HG03354 (cell line): Measurements from ENCODE around the gene NENF.
"Not testable (repeated sequence)": the region's sequence is repeated elsewhere in the genome, so short reads cannot be mapped to it uniquely, and the experiment has no call there.

Experiments
- ATAC-seq: cut with Tn5 transposase; IDR thresholded peaks from one replicate; pipeline ENCODE4 v1.9.1; 2021; ENCODE audit warnings: mild to moderate bottlenecking; ENCODE audit not compliant: unreplicated experiment, poor library complexity, severe bottlenecking

NENF gene

DNA sequence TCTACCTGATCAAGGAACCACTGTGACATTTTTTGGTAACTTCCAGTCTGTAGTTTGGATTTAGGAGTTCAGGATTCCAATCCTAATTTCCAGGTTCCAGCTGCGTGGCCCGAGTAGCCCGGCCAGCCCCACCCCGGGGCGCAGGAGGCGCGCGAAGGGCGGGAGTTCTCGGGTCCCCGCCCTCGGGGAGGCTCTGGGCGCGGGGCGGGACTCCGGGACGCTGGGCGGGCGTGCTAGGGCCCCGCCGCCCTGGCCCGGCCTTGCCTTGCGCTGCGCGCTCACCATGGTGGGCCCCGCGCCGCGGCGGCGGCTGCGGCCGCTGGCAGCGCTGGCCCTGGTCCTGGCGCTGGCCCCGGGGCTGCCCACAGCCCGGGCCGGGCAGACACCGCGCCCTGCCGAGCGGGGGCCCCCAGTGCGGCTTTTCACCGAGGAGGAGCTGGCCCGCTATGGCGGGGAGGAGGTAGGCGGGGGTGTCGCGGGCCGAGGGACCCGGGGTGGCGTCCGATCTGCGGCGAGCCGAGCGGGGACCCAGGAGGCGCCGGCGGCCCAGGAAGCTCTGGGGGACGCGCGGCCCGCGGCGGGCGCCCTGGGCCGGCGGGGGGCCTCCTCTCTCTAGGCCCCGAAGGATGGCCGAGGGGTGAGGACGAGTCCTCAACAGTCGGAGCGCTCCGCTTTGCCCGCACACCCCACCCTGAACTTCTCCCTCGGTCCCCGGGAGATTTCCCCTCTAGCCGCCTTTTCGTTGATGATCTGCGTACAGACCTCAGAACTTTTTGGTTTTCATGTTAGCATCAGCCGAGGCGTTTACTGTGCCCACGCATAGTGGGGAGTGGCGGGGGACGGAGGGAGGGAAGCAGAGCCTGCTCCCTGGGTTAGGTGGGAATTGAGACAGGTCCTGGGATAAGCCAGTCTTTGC lies at the start of gene NENF:
NENF (plus strand) TSS at position 260 of the 916 bp plus-strand sequence; CDS start at position 284, 24 bp downstream.
- peak; percentile 99 for ATAC-seq

DNA sequence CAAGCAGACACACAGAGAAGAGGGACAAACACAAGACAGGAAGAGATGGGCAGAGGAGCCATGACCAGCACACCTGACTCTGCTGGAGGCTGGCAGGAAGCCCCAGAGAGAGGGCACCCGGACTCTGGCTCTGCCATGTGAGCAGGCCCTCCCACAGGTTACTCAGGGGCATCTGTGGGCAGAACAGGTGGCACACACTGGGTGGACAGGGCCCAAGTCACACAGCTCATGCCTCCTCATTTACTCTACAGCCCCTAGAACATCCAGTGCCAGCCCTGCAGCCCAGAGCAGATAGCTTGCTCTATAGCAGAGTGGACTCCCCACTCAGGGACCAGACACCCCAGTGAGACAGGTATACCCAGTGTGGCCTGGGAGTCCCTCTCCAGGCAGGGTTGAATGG lies 46.7 kb upstream of the NENF start:
- no peak for ATAC-seq

DNA sequence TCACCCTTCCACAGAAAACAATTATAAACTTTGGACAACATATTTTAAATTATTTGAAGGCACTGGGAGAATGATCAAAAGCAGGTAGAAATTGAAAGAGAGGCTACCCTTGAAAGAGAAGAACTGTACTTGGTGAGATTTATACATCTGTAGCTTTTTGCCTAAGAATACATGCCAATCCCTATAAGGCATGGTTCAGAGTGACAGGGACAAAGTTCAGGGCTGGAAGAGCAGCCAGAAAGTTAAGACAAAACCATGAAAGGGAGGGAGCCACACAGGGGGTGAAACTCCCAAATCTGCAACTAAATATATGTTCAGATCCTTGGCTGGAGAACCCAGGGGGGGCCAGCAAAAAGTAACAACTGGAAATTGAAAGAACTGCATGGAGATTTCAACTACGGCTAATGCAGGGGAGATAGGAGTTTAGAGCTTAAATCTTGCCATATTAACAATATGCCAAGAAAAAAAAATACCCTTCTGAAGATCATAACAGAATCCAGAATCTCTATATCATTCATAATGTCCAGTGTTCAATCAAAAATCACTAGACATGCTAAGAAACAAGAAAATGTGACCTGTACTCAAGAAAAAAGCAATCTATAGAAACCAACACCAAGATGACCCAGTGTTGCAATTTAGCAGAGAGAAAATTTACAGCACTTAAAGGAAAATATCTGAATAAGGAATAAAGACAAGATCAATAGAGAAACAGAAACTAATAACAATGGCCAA lies 43.6 kb upstream of the NENF start:
- ATAC-seq: no peak

DNA sequence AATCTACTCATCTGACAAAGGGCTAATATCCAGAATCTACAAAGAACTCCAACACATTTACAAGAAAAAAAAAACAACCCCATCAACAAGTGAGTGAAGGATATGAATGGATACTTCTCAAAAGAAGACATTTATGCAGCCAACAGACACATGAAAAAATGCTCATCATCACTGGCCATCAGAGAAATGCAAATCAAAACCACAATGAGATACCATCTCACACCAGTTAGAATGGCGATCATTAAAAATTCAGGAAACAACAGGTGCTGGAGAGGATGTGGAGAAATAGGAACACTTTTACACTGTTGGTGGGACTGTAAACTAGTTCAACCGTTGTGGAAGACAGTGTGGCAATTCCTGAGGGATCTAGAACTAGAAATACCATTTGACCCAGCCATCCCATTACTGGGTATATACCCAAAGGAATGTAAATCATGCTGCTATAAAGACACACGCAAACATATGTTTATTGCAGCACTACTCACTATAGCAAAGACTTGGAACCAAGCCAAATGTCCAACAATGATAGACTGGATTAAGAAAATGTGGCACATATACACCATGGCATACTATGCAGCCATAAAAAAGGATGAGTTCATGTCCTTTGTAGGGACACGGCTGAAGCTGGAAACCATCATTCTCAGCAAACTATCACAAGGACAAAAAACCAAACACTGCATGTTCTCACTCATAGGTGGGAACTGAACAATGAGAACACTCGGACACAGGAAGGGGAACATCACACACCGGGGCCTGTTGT lies 36.9 kb upstream of the NENF start:
- not testable (repeated sequence) for ATAC-seq

DNA sequence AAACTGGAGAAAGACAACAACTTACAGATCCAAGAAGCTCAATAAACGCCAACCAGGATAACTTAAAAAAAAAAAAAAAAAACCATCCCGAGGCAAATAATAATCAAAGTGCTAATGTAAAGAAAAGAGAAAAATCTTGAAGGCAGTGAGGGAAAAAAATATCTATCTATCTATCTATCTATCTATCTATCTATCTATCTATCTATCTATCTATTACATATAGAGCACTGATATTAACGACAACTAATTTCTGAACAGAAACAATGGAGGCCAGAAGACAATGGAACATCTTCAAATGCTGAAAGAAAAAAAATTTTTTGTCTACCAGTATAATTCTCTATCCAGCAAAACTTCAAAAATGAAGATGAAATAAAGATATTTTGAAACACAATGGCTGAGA lies 36.1 kb upstream of the NENF start:
- no peak for ATAC-seq

DNA sequence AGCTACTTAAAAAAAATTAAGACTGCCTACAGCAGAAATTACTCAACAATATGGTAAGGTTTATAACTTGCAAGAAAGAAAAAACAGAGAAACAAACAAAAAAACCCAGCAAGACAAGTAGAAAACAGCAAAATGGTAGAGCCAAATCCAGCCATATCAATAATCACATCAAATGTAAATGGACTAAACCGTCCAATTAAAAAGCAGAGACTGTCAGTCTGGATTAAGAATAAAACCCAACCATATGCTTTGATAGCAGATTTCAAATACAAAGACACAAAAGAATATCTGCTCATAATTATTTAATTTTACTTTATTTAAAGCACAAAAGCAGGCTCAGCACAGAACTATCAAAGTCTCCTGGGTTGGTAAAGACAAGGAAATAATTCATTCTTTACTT lies 35.5 kb upstream of the NENF start:
- ATAC-seq: no peak

DNA sequence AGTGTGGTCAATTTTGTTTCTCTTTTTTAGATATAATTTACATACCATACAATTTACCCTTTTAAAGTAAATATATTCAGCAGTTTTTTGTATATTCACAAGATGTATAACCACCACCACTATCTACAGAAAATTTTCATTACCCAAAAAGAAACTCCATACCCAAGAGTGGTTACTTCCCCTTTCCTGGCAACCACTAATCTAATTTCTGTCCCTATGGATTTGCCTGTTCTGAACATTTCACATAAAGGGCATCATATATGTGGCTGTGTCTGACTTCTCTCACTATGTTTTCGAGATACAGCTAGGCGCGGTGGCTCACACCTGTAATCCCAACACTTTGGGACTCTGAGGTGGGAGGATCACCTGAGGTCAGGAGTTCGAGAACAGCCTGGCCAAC lies 31.7 kb upstream of the NENF start:
- ATAC-seq: no peak

DNA sequence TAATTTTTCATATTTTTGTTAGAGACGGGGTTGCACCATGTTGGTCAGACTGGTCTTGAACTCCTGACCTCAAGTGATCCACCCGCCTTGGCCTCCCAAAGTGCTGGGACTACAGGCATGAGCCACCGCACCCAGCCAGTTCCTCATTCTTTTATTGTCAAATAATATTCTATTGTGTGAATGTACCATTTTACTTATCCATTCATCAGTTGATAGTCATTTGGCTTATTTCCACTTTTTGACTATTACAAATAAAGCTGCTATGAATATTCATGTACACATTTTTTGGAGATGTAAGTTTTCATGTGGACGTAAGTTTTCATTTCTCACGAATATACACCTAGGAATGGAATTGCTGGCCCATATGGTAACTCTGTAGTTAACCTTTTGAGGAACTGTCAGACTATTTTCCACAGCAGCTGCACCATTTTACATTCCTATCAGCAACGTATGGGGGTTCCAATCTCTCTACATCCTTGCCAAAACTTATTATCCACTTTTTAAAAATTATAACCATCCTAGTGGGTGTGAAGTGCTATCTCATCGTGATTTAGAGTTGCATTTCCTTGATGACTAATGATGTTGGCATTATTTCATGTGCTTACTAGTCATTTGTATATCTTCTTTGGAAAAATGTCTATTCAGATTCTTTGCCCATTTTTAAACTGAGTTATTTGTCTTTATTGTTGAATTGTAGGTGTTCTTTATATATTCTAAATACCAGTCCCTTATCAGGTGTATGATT lies 30.7 kb upstream of the NENF start:
- ATAC-seq: no peak

DNA sequence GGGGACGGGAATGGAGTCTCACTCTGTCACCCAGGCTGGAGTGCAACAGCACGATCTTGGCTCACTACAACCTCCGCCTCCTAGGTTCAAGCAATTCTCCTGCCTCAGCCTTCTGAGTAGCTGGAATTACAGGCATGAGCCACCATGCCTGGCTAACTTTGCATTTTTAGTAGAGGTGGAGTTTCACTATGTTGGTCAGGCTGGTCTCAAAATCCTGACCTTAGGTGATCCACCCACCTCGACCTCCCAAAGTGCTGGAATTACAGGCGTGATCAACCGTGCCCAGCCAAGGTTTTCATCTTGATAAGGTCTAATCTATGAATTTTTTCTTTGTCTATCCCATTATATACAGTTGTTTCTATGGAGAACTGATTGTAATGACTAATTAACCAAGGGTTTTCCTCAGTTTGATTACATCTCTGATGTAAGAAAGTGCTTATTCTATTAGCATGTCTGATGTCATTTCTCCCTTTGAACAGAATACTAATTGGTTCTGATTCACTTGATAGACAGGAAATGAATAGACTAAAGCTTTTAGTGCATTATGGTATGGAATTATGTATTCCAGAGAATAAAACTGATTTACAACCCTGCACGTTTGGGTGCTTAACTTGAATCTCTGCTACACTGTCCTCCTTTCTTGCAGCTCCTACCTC lies 29.9 kb upstream of the NENF start:
- ATAC-seq: no peak

DNA sequence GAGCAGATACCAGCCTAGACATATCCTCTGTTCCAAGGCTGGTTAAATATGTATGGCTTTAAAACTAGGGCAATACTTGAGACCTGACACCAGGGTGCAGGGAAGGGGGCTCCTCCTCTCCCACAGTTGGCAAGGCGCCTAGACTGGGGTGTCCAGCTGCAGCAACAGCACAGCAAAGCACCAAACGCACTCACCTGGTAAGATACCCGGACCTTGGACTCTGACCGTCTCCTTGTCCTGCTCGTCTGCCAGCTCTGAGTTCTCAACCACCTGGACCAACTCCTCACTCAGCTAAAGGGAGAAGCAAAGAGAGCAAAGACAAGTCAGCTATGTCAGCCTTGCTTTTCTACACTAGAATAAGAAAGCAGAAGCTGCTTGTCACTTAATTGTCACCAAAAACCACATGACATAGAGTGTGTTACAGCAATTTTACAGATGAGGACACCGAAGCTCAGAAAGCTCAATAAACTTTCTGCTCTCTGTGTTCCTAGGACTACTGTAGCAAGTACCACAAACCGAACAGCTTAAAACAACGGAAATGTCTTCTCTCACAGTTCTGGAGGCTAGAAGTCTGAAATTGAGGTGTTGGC lies 22.4 kb upstream of the NENF start:
- ATAC-seq: no peak

DNA sequence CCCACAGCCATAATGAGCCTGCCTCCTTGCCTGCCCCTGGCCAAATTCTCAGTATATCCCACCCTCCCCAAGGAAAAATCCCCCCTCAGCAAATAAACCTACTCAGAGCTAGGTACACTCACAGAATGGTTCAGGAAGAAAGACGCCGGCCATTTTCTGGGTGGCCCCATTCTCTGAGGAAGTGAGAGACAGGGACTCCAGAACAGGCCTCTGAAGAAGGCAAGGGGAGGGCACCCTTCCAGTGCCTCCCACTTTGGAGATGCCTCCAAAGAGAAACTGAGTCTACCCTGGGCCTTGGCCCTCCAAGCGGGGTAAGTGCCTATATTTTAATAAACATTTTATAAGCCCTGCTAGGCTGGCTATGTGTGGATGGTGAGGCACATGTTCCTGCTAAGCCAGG lies 20.3 kb upstream of the NENF start:
- ATAC-seq: no peak

DNA sequence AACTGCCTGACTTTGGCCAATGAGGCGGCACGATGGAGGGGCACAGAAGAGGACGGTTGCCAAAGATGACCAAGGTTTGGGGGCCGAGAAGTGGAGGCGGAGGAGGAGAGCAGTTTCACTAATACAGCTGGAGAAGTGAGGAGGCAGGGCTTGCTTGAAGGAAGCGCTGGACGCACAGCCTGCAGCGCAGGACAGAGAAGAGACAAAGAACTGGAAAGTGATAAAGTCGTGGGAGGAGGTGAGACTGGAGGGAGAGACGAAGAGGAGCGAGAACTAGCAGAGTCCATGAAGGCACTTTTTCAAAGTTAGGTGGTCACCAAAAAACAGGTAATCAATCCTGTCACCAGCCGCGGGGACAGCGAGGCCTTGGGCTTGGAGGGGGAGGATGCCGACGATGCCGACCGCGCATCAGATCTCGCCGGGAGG lies 18.8 kb upstream of the NENF start:
- ATAC-seq: no peak

DNA sequence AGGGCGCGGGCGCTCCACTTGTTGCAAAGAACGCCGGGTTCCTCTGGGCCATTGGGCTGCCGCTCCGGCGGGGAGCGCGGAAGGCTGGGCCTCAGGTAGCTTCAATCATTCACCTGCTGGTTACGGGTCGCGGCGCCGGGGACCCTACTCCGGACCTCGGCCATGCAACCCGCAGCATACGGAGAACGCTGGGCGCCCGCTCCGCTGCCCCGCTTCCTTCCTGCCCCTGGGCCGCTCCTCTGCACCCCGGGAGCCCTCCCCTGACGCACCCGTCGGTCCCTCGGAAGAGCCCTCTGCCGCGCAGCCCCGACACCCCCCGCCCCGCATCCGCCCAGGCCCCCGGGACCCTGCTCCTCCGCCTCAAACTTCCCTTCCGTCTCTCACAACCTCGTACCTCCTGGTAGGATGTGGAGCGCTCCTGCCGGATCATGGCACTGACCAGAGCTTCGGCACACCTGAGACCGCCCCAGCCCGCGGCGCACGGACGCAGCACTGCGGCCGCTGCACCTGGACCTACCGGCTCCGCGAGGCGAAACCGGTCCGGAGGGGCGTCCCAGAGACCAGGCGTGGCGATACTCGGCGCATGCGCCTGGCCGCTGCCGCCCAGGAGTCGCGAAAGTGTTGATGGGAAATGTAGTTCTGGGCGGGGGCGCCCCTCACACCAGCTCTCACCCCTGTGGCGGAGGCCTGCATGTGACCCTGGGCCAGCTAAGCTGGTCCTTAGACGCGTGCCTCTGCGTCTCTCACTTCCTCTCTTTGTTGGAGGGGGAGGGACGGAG lies 18.2 kb upstream of the NENF start, which contains the start of gene PACC1:
PACC1 (minus strand) TSS at position 559 of the 779 bp plus-strand sequence; CDS start at position 430, 129 bp downstream.
- peak; percentile 99 for ATAC-seq

DNA sequence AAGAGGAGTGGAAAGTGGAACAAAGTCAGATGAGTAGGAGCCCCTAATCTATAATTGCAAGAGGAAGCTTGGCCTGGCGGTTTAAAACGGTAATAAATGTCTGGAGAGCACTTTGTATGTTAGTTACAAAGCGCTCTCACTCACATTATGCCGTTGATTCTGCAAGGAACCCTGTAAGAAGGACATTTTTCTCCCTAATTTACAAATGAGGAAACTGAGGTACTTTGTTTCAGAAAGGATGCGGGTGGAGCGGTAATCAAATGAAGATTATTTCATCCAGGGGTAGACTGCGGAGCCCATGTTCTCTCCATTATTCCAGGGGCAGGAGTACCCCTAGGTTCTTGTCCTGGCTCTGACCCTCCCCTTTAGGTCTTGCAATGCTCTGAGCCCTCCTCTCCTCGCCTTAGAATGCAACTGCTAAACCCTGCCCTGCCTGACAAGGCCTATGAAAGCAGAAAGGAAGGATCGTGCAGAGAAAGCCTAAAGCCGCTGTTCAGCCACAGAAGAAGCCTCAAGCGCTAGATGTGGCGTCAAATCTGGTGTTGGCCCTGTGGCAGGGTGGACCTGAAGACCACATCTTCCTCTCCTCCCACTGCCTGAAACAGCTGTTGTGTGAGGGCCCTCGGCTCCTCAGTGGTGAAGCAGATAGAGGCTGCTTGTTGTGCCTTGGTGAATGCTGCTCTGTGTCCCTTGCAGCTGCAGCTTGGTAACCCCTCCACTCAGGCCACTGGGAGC lies 17.4 kb upstream of the NENF start:
- ATAC-seq: no peak

DNA sequence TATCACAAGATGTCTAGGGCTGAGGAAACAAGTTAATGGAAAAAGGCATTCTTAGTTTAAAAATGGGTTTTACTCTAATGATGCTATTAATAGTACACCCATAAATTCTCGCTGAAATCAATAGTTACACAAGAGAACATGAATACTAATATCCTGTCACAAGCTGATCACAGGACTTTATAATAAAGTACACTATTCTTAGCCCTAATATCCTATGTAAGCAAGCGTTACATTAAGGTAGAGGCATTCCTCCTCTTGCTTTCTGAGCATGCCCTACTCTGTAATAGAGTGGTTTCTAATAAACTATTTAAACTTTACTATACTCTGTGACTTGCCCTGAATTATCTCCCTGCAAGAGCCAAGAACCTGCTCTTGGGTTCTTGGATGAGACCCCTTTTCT lies 11.6 kb upstream of the NENF start:
- ATAC-seq: no peak

DNA sequence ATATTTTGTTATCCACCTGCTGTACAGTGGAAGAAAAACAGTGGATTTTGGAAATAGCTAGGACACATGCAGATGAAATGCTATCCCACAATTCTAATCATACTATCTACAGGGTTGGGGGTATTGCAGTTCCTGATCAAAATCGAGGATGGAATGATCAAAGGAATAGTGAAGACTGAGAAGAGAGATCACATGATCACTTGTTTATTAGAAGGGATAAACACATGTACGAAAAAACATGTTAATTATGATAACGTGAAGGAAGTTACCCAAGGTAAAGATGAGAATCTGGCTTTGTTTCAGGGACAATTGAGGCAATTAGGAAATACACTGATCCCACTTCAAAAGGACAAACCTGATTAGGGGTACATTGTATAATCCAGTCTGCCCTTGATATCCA lies 8.8 kb upstream of the NENF start:
- ATAC-seq: no peak

DNA sequence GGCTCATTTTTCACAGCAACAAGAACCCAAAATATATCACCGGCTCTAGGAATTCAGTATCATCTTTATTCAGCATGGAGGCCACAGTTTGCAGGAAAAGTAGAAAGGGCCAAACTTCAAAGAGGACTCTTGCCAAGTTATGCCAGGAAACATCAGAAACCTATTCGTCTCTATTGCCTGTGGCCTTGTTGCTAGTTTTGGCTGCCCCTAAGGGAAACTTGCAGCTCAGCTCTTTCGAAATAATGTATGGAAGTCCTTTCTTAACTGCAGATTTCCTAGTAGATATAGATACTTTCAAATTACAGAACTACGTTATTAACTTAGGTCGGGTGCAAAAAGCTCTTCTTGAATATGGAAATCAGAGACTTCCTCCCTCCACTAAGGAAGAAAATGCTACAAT lies 4.2 kb upstream of the NENF start:
- ATAC-seq: no peak
